ENCODE data around the gene SPTBN4. TPM values are rescaled to one million over a fixed set of nuclear protein-coding genes. Genes with fewer than 3 reads are reported as not detected.

Gene SPTBN4
- polyA plus RNA-seq, 1 of the 3 experiments (the other 2 are of a cell fraction): 3.1 TPM

DNA sequence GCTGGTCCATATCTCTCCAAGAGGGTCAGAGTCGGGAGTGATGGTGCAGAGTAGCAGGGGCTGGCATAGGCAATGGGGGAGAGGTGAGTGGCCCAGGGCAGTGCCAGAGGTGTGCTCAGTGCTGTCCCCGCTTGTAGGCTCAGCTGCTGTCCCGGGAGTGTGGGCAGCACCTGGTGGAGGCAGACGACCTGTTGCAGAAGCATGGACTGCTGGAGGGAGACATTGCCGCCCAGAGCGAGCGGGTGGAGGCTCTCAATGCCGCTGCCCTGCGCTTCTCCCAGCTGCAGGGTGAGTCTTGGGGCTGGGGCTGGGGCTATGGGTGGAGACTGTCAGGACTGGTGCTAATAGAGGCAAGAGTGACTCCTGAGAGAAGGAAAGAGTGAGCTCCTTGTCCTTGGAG, 39.3 kb downstream of the SPTBN4 start:
- CTCF ChIA-PET: interaction anchor here (0.9 to 1.3 kb wide), 3 partner anchors 15 to 201 kb away, joined by 3 read pairs; no protein-coding TSS in a partner anchor
- Histone ChIP-seq H3K9me3 (no peaks in the 10 kb centered on the region), H3K79me2 (ENCODE audit: insufficient read depth) (no peaks in the 10 kb centered on the region), H3K36me3 (replicated peaks in 1 of 2; ENCODE audit: control insufficient read depth in 1 of 2, insufficient read depth in 2 of 2, low read length in 1 of 2) (no peaks in the 10 kb centered on the region), H3K27ac (ENCODE audit: low read depth in 2 of 2, low read length in 1 of 2) (no peak overlapping the region), H2AFZ (ENCODE audit: low read depth) (no peak overlapping the region), H3K27me3 (ENCODE audit: insufficient read depth) (no peaks in the 10 kb centered on the region; the same call in 1 of the 2 replicates), H4K20me1 (ENCODE audit: insufficient read depth) (no peaks in the 10 kb centered on the region), H3K4me1 (ENCODE audit: control insufficient read depth in 1 of 2, insufficient read depth in 2 of 2, low read depth in 1 of 2, low read length in 1 of 2) (no peaks in the 10 kb centered on the region), H3F3A (replicated peaks; ENCODE audit: insufficient read depth) (no peaks in the 10 kb centered on the region), H3K4me2 (no peak overlapping the region), H3K9ac (no peak overlapping the region), H3K4me3 (ENCODE audit: low read depth in 2 of 2, low read length in 1 of 2) (no peak overlapping the region), H3K9me2 (no peaks in the 10 kb centered on the region)
- POLR2A ChIA-PET: no interaction called here
- DNase-seq: no peak
- WGBS (ENCODE audit: low lambda C conversion rate): 63% methylated on average over 9 of the region's 9 CpGs
- TF ChIP-seq, protein P1, sequence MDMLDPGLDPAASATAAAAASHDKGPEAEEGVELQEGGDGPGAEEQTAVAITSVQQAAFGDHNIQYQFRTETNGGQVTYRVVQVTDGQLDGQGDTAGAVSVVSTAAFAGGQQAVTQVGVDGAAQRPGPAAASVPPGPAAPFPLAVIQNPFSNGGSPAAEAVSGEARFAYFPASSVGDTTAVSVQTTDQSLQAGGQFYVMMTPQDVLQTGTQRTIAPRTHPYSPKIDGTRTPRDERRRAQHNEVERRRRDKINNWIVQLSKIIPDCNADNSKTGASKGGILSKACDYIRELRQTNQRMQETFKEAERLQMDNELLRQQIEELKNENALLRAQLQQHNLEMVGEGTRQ (IDR thresholded peaks at IDR 0.05; ENCODE audit: borderline replicate concordance, low read depth, low read length): no peak
- TF ChIP-seq YY1 (IDR thresholded peaks at IDR 0.05; ENCODE audit: low read depth): no peak
- no peak for TF ChIP-seq POLR2AphosphoS5 (IDR thresholded peaks at IDR 0.05; ENCODE audit: low read depth, low read length)
- TF ChIP-seq FOXJ3 (CRISPR knock-in tag; IDR thresholded peaks at IDR 0.05): no peak
- TF ChIP-seq CHD2 (IDR thresholded peaks at IDR 0.05; ENCODE audit: low read length, partially characterized antibody): no peak
- TF ChIP-seq MEF2A (IDR thresholded peaks at IDR 0.05; ENCODE audit: borderline replicate concordance, low read depth): no peak
- TF ChIP-seq GATA2 (CRISPR knock-in tag; IDR thresholded peaks at IDR 0.05): no peak
- TF ChIP-seq, protein P2, sequence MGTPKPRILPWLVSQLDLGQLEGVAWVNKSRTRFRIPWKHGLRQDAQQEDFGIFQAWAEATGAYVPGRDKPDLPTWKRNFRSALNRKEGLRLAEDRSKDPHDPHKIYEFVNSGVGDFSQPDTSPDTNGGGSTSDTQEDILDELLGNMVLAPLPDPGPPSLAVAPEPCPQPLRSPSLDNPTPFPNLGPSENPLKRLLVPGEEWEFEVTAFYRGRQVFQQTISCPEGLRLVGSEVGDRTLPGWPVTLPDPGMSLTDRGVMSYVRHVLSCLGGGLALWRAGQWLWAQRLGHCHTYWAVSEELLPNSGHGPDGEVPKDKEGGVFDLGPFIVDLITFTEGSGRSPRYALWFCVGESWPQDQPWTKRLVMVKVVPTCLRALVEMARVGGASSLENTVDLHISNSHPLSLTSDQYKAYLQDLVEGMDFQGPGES (IDR thresholded peaks at IDR 0.05; ENCODE audit: low read depth, low read length): no peak
- TF ChIP-seq, protein P3, sequence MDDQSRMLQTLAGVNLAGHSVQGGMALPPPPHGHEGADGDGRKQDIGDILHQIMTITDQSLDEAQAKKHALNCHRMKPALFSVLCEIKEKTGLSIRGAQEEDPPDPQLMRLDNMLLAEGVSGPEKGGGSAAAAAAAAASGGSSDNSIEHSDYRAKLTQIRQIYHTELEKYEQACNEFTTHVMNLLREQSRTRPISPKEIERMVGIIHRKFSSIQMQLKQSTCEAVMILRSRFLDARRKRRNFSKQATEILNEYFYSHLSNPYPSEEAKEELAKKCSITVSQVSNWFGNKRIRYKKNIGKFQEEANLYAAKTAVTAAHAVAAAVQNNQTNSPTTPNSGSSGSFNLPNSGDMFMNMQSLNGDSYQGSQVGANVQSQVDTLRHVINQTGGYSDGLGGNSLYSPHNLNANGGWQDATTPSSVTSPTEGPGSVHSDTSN (IDR thresholded peaks at IDR 0.05): no peak
- no peak for TF ChIP-seq TAF1 (IDR thresholded peaks at IDR 0.05; ENCODE audit: borderline replicate concordance, low read depth, low read length)
- TF ChIP-seq NRF1 (IDR thresholded peaks at IDR 0.05; ENCODE audit: low read depth, low read length): no peak
- TF ChIP-seq FOXM1 (IDR thresholded peaks at IDR 0.05; ENCODE audit: low read depth): no peak

DNA sequence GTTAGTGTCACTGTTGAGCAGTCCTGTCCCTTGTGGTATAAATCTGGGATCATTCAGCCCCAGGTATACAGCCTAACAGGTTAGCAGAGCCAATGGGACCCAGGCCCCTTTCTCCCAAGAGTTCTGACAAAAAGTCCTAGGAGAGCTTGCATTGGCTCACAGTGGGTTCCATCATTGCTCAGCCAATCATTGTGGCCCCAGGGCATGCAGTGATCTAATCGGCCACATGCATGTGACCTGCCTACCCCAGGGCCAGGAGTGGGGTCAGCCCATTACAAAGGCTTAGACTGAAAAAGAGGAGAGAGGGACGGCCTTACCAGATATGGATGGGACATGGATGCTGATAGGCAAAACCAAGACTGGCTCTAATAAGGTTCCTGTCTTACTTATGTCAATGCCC, 41.1 kb downstream of the SPTBN4 start:
- TF ChIP-seq TAF1 (IDR thresholded peaks at IDR 0.05; ENCODE audit: borderline replicate concordance, low read depth, low read length): no peak
- TF ChIP-seq, protein P3 (IDR thresholded peaks at IDR 0.05): no peak
- no peak for TF ChIP-seq GATA2 (CRISPR knock-in tag; IDR thresholded peaks at IDR 0.05)
- TF ChIP-seq TCF12 (IDR thresholded peaks at IDR 0.05): no peak
- TF ChIP-seq, protein P2 (IDR thresholded peaks at IDR 0.05; ENCODE audit: low read depth, low read length): no peak
- no peak for TF ChIP-seq NRF1 (IDR thresholded peaks at IDR 0.05; ENCODE audit: low read depth, low read length)
- TF ChIP-seq JUND (IDR thresholded peaks at IDR 0.05): no peak
- TF ChIP-seq, protein P1 (IDR thresholded peaks at IDR 0.05; ENCODE audit: borderline replicate concordance, low read depth, low read length): no peak
- no peak for TF ChIP-seq POLR2AphosphoS5 (IDR thresholded peaks at IDR 0.05; ENCODE audit: low read depth, low read length)
- TF ChIP-seq RXRA (IDR thresholded peaks at IDR 0.05; ENCODE audit: borderline replicate concordance, low read depth): no peak
- TF ChIP-seq YY1 (IDR thresholded peaks at IDR 0.05; ENCODE audit: low read depth): no peak
- no peak for TF ChIP-seq SMC3 (IDR thresholded peaks at IDR 0.05; ENCODE audit: low read depth, low read length)
- TF ChIP-seq, protein P4, sequence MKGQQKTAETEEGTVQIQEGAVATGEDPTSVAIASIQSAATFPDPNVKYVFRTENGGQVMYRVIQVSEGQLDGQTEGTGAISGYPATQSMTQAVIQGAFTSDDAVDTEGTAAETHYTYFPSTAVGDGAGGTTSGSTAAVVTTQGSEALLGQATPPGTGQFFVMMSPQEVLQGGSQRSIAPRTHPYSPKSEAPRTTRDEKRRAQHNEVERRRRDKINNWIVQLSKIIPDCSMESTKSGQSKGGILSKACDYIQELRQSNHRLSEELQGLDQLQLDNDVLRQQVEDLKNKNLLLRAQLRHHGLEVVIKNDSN (IDR thresholded peaks at IDR 0.05; ENCODE audit: borderline replicate concordance, low read depth): no peak
- H3F3A ChIP-seq (replicated peaks; ENCODE audit: insufficient read depth): no peaks in the 10 kb centered on the region
- no peak overlapping the region for H2AFZ ChIP-seq (ENCODE audit: low read depth)
- no peak overlapping the region for H3K27ac ChIP-seq (ENCODE audit: low read depth in 2 of 2, low read length in 1 of 2)
- ChIA-PET POLR2A (no interaction called here), CTCF (no interaction called here)
- WGBS (ENCODE audit: low lambda C conversion rate): 9% methylated on average over 2 of the region's 2 CpGs
- no peak for DNase-seq
- H3K36me3 ChIP-seq (replicated peaks in 1 of 2; ENCODE audit: control insufficient read depth in 1 of 2, insufficient read depth in 2 of 2, low read length in 1 of 2): no peaks in the 10 kb centered on the region
- H3K9me2 ChIP-seq: no peaks in the 10 kb centered on the region
- no peak overlapping the region for H3K4me2 ChIP-seq
- H3K79me2 ChIP-seq (ENCODE audit: insufficient read depth): no peaks in the 10 kb centered on the region
- H3K4me1 ChIP-seq (ENCODE audit: control insufficient read depth in 1 of 2, insufficient read depth in 2 of 2, low read depth in 1 of 2, low read length in 1 of 2): no peaks in the 10 kb centered on the region
- H3K9ac ChIP-seq: no peak overlapping the region
- H3K9me3 ChIP-seq: no peaks in the 10 kb centered on the region
- H3K4me3 ChIP-seq (ENCODE audit: low read depth in 2 of 2, low read length in 1 of 2): no peak overlapping the region
- no peaks in the 10 kb centered on the region; the same call in 1 of the 2 replicates for H3K27me3 ChIP-seq (ENCODE audit: insufficient read depth)
- no peaks in the 10 kb centered on the region for H4K20me1 ChIP-seq (ENCODE audit: insufficient read depth)
